Measurements from ENCODE around the gene TWF2. TPM values are rescaled to one million over a fixed set of nuclear protein-coding genes. Genes with fewer than 3 reads are reported as not detected.

TWF2 gene
- total and polyA plus RNA-seq, 2 of the 4 experiments (the other 2 are of a cell fraction), result 111 to 145 TPM

GRCh38 chr3:52243791-52244628 is 5.1 kb upstream of the TWF2 start:
- Histone ChIP-seq H2AFZ (replicated peaks; ENCODE audit: low read length, poor library complexity) (peak overlapping the region; percentile 13), H2AK5ac (ENCODE audit: low read depth, low read length) (peak overlapping the region; percentile 4), H2AK9ac (replicated peaks; ENCODE audit: low read depth, low read length, poor library complexity) (peak overlapping the region; percentile 77), H2BK15ac (ENCODE audit: low read depth, low read length) (no peak overlapping the region), H2BK120ac (ENCODE audit: low read depth, low read length) (no peak overlapping the region), H3K36me3 (ENCODE audit: control insufficient read depth, insufficient read depth, low read length) (peaks cover 9% of the 10 kb centered on the region; the same call in 1 of the 2 replicates), H4K5ac (ENCODE audit: low read depth, low read length) (no peak overlapping the region), H3K4me1 (ENCODE audit: control insufficient read depth, insufficient read depth, low read length) (peaks cover 29% of the 10 kb centered on the region), H3K9me3 (ENCODE audit: control insufficient read depth, insufficient read depth, low read length) (0 out of 2 replicates have a peak, but pooled peaks cover 1% of the 10 kb centered on the region), H3K4ac (ENCODE audit: low read depth, low read length) (peak overlapping the region; percentile 30; the same call in 1 of the 2 replicates), H3K79me1 (ENCODE audit: low read depth in 1 of 2, low read length in 2 of 2) (peaks cover 12 to 74% of the 10 kb centered on the region in 2 experiments), H3K4me3 (ENCODE audit: insufficient read depth, low read depth, low read length) (no peak overlapping the region), H3K27me3 (ENCODE audit: control insufficient read depth, insufficient read depth, low read length) (no peaks in the 10 kb centered on the region), H3K18ac (ENCODE audit: low read depth, low read length) (no peak overlapping the region), H3K4me2 (ENCODE audit: low read depth, low read length) (no peak overlapping the region), H2BK20ac (ENCODE audit: low read depth, low read length) (no peak overlapping the region), H3K9me1 (ENCODE audit: insufficient read depth, low read length) (peaks cover 36% of the 10 kb centered on the region), H3K56ac (ENCODE audit: extremely low read depth, insufficient read depth, low read length) (no peak overlapping the region), H3K23ac (ENCODE audit: low read depth, low read length) (no peak overlapping the region; the same call in 1 of the 2 replicates), H2BK5ac (ENCODE audit: low read depth, low read length, poor library complexity, severe bottlenecking) (no peak overlapping the region), H3K27ac (ENCODE audit: insufficient read depth, low read length) (no peak overlapping the region), H4K20me1 (ENCODE audit: insufficient read depth, low read length) (0 out of 2 replicates have a peak, but pooled peaks cover 4% of the 10 kb centered on the region), H4K91ac (ENCODE audit: insufficient read depth, low read depth, low read length) (no peak overlapping the region; the same call in 1 of the 2 replicates), H3K9ac (ENCODE audit: low read depth, low read length) (no peak overlapping the region), H3K14ac (replicated peaks; ENCODE audit: low read depth, low read length) (no peak overlapping the region), H4K8ac (ENCODE audit: low read depth in 2 of 2, low read length in 2 of 2) (0 out of 4 replicates have a peak overlapping the region, but pooled peaks of 1 of the 2 experiments have one; percentile 33)
- CTCF ChIA-PET, result no interaction called here
- WGBS, 2 experiments (ENCODE audit: extremely low coverage in 2 of 2, insufficient read length in 1 of 2), result 53% methylated on average over 2 of the region's 9 CpGs; no CpG with 5 or more reads in 1 of the 2 experiments
- intact Hi-C loops (cut with micrococcal nuclease), result no loop called here
- in situ Hi-C loops (cut with MboI; ENCODE audit: low sequenced_read_pairs), result no loop called here
- no TSS peak for BruUV-seq (replicated peaks)
- POLR2A ChIA-PET (ENCODE audit: unreplicated experiment), result no interaction called here
- dilution Hi-C loops (cut with HindIII; ENCODE audit: low sequenced_read_pairs, unreplicated experiment), result no loop called here
- DNase-seq (peak; percentile 43), ATAC-seq (ENCODE audit: low read depth) (no peak)
- no peak for TF ChIP-seq RAD21 (IDR thresholded peaks at IDR 0.05; ENCODE audit: low read length)
- TF ChIP-seq CEBPB (IDR thresholded peaks at IDR 0.05; ENCODE audit: low read depth, low read length), result 0 out of 2 replicates have a peak, but pooled peaks have one; percentile 5
